ENCODE measurements around the gene GRID1. TPM values are rescaled to one million over a fixed set of nuclear protein-coding genes. Genes with fewer than 3 reads are reported as not detected.

GRID1 gene
- total RNA-seq, 1 experiment from 2014 or later, result 5.6 TPM

DNA sequence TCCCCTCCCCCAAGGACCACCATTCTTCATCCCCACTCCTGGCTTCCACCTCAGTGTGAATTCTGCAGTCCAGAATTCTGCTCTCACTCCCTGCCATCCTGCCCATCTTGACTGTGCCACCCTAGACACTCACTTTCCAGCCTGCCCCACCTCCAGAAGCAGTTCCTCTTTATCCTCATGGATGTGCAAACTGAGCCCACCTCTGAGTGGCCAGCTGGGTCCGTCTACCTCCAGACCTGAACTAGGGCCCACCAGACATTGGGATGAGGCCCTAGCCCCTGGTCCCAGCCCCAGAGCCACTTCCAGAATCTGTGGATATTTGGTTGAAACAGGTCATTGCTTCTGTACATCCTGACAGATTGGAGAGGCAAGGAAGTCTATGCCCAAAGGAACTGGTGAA is 58.5 kb downstream of the GRID1 start:
- Histone ChIP-seq H3K79me2 (ENCODE audit: insufficient read depth, low read length) (no peaks in the 10 kb centered on the region), H3K4me1 (ENCODE audit: control insufficient read depth in 1 of 2, insufficient read depth in 2 of 2, low read length in 2 of 2) (no peaks in the 10 kb centered on the region), H3K4me3 (replicated peaks in 1 of 2; ENCODE audit: low read depth in 1 of 2, low read length in 2 of 2) (no peak overlapping the region), H3K36me3 (ENCODE audit: control insufficient read depth in 1 of 2, insufficient read depth in 2 of 2, low read length in 2 of 2) (no peaks in the 10 kb centered on the region), H4K20me1 (ENCODE audit: insufficient read depth) (no peaks in the 10 kb centered on the region), H3K9me2 (ENCODE audit: insufficient read depth) (no peaks in the 10 kb centered on the region), H3K9me3 (ENCODE audit: control insufficient read depth in 1 of 2, insufficient read depth in 1 of 2, low read depth in 1 of 2, low read length in 2 of 2) (no peaks in the 10 kb centered on the region), H3K9ac (ENCODE audit: low read length) (no peak overlapping the region), H3K27me3 (ENCODE audit: insufficient read depth, low read length) (no peaks in the 10 kb centered on the region), H2AFZ (ENCODE audit: low read depth, low read length, poor library complexity, severe bottlenecking) (no peak overlapping the region), H3K27ac (ENCODE audit: low read depth, low read length) (no peak overlapping the region), H3K4me2 (ENCODE audit: low read length) (no peak overlapping the region)
- BruUV-seq (replicated peaks), result no TSS peak
- DNase-seq (ENCODE audit: low read depth, low spot score) (no peak), ATAC-seq (no peak)
- ChIA-PET RAD21 (ENCODE audit: low non-redundant PET in 1 of 2, low total read pairs in 2 of 2, uncharacterized antibody in 2 of 2, unreplicated experiment in 2 of 2) (no interaction called here), POLR2A (no interaction called here), CTCF (no interaction called here)
- intact Hi-C loops (cut with micrococcal nuclease), result no loop called here
- no peak for TF ChIP-seq FOSL1 (IDR thresholded peaks at IDR 0.05; ENCODE audit: low read depth)
- no peak for TF ChIP-seq CEBPB (IDR thresholded peaks at IDR 0.05; ENCODE audit: low read depth)
- TF ChIP-seq TCF7L2 (IDR thresholded peaks at IDR 0.05; ENCODE audit: borderline replicate concordance, extremely low read depth, insufficient read depth, insufficient read length), result no peak
- no peak for TF ChIP-seq SP1 (IDR thresholded peaks at IDR 0.05; ENCODE audit: low read depth)
- TF ChIP-seq EGR1 (IDR thresholded peaks at IDR 0.05; ENCODE audit: low read depth), result no peak
- no peak for TF ChIP-seq ELF1 (IDR thresholded peaks at IDR 0.05; ENCODE audit: borderline replicate concordance, low read depth)
- no peak for TF ChIP-seq POLR2AphosphoS5 (IDR thresholded peaks at IDR 0.05; ENCODE audit: low read depth, low read length)
- TF ChIP-seq CBX3 (IDR thresholded peaks at IDR 0.05; ENCODE audit: low read depth), result no peak
- TF ChIP-seq, protein P1, sequence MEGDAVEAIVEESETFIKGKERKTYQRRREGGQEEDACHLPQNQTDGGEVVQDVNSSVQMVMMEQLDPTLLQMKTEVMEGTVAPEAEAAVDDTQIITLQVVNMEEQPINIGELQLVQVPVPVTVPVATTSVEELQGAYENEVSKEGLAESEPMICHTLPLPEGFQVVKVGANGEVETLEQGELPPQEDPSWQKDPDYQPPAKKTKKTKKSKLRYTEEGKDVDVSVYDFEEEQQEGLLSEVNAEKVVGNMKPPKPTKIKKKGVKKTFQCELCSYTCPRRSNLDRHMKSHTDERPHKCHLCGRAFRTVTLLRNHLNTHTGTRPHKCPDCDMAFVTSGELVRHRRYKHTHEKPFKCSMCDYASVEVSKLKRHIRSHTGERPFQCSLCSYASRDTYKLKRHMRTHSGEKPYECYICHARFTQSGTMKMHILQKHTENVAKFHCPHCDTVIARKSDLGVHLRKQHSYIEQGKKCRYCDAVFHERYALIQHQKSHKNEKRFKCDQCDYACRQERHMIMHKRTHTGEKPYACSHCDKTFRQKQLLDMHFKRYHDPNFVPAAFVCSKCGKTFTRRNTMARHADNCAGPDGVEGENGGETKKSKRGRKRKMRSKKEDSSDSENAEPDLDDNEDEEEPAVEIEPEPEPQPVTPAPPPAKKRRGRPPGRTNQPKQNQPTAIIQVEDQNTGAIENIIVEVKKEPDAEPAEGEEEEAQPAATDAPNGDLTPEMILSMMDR (IDR thresholded peaks at IDR 0.05 in 2 of 3, conservative IDR thresholded peaks at IDR 0.05 in 1 of 3; ENCODE audit: borderline replicate concordance in 1 of 3, insufficient read depth in 1 of 3, low read depth in 2 of 3, low read length in 2 of 3), result no peak
- TF ChIP-seq ZNF274 (IDR thresholded peaks at IDR 0.05; ENCODE audit: low read depth, low read length), result no peak
- no peak for TF ChIP-seq ZFX (IDR thresholded peaks at IDR 0.05)
- no peak for TF ChIP-seq MAX (IDR thresholded peaks at IDR 0.05)
- TF ChIP-seq JUND (IDR thresholded peaks at IDR 0.05), result no peak
- TF ChIP-seq POLR2A (IDR thresholded peaks at IDR 0.05; ENCODE audit: borderline replicate concordance, extremely low read depth, insufficient read depth, insufficient read length), result no peak
- no peak for TF ChIP-seq EZH2 (IDR thresholded peaks at IDR 0.05)

Measured in HCT116 (cell line).